HL-60 (cell line): Measurements from ENCODE around the gene USP26.

Source experiments
- GABPA ChIP-seq: IDR thresholded peaks from 2 replicates; pipeline ENCODE4 v1.6.1; 2012; ENCODE audit warnings: low read depth
- POLR2AphosphoS5 ChIP-seq: IDR thresholded peaks from 2 replicates; pipeline ENCODE4 v1.6.1; 2012; ENCODE audit warnings: low read depth
- TF ChIP-seq, protein P1 (sequence below): IDR thresholded peaks from one replicate; pipeline ENCODE4 v1.5.1; 2011; ENCODE audit warnings: low read length, control low read depth, inconsistent platforms; ENCODE audit not compliant: insufficient read depth

DNA sequence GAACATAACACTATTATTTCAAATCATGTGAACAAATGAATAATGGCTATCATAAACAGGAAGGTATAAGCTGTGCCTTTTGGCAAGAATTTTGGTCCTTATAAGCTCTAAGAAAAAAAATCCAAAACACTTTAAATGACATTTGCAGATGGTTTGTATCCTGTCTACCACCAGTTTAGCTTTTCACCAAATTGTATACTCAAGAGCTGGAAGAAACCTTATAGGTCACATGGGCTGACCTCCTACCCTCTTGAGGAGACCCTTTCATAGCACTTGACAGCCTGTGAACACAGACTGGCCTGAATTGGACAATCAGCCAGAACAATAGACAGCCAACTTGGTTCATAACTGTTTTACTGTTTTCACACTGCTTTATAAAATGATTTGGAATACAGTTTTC, 24.3 kb downstream of the USP26 start:
- TF ChIP-seq POLR2AphosphoS5 (no peak), GABPA (no peak)
- TF ChIP-seq, protein P1, sequence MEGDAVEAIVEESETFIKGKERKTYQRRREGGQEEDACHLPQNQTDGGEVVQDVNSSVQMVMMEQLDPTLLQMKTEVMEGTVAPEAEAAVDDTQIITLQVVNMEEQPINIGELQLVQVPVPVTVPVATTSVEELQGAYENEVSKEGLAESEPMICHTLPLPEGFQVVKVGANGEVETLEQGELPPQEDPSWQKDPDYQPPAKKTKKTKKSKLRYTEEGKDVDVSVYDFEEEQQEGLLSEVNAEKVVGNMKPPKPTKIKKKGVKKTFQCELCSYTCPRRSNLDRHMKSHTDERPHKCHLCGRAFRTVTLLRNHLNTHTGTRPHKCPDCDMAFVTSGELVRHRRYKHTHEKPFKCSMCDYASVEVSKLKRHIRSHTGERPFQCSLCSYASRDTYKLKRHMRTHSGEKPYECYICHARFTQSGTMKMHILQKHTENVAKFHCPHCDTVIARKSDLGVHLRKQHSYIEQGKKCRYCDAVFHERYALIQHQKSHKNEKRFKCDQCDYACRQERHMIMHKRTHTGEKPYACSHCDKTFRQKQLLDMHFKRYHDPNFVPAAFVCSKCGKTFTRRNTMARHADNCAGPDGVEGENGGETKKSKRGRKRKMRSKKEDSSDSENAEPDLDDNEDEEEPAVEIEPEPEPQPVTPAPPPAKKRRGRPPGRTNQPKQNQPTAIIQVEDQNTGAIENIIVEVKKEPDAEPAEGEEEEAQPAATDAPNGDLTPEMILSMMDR = no peak
